Progenitor cell of endocrine pancreas (in vitro differentiated cells): ENCODE results near the gene DARS1. TPM values are rescaled to one million over a fixed set of nuclear protein-coding genes. Genes with fewer than 3 reads are reported as not detected.

ENCODE experiments used
- DNase-seq: peaks from one replicate; pipeline ENCODE4 v3.0.0; 2021; ENCODE audit warnings: low spot score; ENCODE audit not compliant: unreplicated experiment
- H3K27ac Mint-ChIP-seq: 2 replicates; pipeline ENCODE4 v1.8.0; 2021; ENCODE audit warnings: mild to moderate bottlenecking, moderate library complexity, mixed read lengths
- H3K27me3 Mint-ChIP-seq: 2 replicates; pipeline ENCODE4 v1.8.0; 2021; ENCODE audit warnings: mixed read lengths
- H3K36me3 Mint-ChIP-seq: 2 replicates; pipeline ENCODE4 v1.8.0; 2022; ENCODE audit warnings: mixed read lengths; ENCODE audit not compliant: insufficient read depth
- H3K4me1 Mint-ChIP-seq: 2 replicates; pipeline ENCODE4 v1.8.0; 2021; ENCODE audit warnings: low read depth, mixed read lengths
- H3K4me3 Mint-ChIP-seq: 2 replicates; pipeline ENCODE4 v1.8.0; 2021; ENCODE audit warnings: low read depth, mild to moderate bottlenecking, moderate library complexity, mixed read lengths
- H3K9me3 Mint-ChIP-seq: 2 replicates; pipeline ENCODE4 v1.8.0; 2021; ENCODE audit warnings: low read depth, mixed read lengths
- CTCF ChIP-seq: fragments of 200-600 bp; sonication (generic); IDR thresholded peaks from one replicate; pipeline ENCODE4 v1.5.0; 2021; ENCODE audit warnings: antibody characterized with exemption, mild to moderate bottlenecking; ENCODE audit not compliant: unreplicated experiment
- total RNA-seq: library from RNA; stranded (reverse); gene quantifications from 2 replicates; pipeline ENCODE4 v1.2.1, GENCODE V29; 2021

The DARS1 gene
- total RNA-seq, 1 donor from 2014 or later, result 69.7 TPM

DNA sequence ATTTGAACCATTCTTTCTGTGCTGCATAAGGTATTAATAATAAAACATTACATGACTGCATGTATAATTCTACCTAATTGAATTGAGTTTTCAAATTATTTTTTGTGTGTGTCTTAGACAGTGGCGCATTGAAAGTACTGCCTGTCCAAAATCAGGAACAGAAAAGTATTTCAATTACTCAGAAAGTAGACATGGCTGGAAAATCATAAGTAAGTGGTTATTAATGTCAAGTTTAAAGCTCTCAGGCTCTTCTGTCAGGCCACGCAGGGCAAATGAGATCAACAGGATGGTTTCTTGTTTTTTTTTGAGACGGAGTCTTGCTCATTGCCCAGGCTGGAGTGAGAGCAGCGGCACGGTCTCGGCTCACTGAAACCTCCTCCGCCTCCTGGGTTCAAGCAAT, 32.4 kb upstream of the DARS1 start:
- no peak for TF ChIP-seq CTCF
- peaks cover 18% of the 10 kb centered on the region for H3K4me1 Mint-ChIP-seq
- H3K27me3 Mint-ChIP-seq, result no peaks in the 10 kb centered on the region
- H3K36me3 Mint-ChIP-seq, result no peaks in the 10 kb centered on the region
- no peak overlapping the region for H3K4me3 Mint-ChIP-seq
- no peak for DNase-seq
- no peak overlapping the region for H3K27ac Mint-ChIP-seq
- H3K9me3 Mint-ChIP-seq, result no peaks in the 10 kb centered on the region

DNA sequence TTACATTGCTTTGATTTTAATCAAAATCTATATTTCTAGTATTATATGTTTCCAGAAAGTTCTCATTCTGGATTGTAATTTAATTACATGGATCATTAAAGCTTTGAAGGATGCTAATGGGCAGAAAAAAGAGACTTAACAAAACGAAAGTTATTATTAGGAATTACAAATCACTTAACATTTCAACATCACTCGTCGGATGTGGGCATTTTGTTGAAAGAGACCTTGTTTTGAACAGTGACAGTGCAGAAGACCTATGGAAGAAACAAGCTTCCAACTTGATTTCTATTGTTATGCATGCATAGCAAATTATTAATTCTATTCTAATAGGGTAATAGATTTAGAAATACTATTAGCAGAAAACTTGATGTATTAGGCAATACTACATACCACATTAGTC, 31.4 kb upstream of the DARS1 start:
- H3K4me3 Mint-ChIP-seq, result no peak overlapping the region
- H3K4me1 Mint-ChIP-seq, result peaks cover 18% of the 10 kb centered on the region
- H3K27me3 Mint-ChIP-seq, result no peaks in the 10 kb centered on the region
- H3K27ac Mint-ChIP-seq, result no peak overlapping the region
- no peaks in the 10 kb centered on the region for H3K36me3 Mint-ChIP-seq
- TF ChIP-seq CTCF, result no peak
- no peaks in the 10 kb centered on the region for H3K9me3 Mint-ChIP-seq
- DNase-seq, result no peak

- H3K9me3 Mint-ChIP-seq, result no peaks in the 10 kb centered on the region
Measured at GRCh38 chr2:136016427-136016826, 31.0 kb upstream of the DARS1 start.

GRCh38 chr2:136015699-136016098, 30.3 kb upstream of the DARS1 start:
- no peaks in the 10 kb centered on the region for H3K27me3 Mint-ChIP-seq
- TF ChIP-seq CTCF, result no peak
- H3K9me3 Mint-ChIP-seq, result no peaks in the 10 kb centered on the region
- no peaks in the 10 kb centered on the region for H3K36me3 Mint-ChIP-seq
- no peak overlapping the region for H3K27ac Mint-ChIP-seq
- DNase-seq, result no peak
- H3K4me1 Mint-ChIP-seq, result peaks cover 20% of the 10 kb centered on the region
- no peak overlapping the region for H3K4me3 Mint-ChIP-seq

More at GRCh38 chr2:136016427-136016826, 31.0 kb upstream of the DARS1 start:
- Mint-ChIP-seq H3K36me3 (no peaks in the 10 kb centered on the region), H3K4me3 (no peak overlapping the region), H3K4me1 (peaks cover 18% of the 10 kb centered on the region), H3K27ac (no peak overlapping the region), H3K27me3 (no peaks in the 10 kb centered on the region)
- no peak for TF ChIP-seq CTCF
- DNase-seq, result no peak

- Mint-ChIP-seq H3K4me3 (no peak overlapping the region), H3K36me3 (no peaks in the 10 kb centered on the region), H3K27ac (no peak overlapping the region), H3K4me1 (peaks cover 20% of the 10 kb centered on the region), H3K9me3 (no peaks in the 10 kb centered on the region), H3K27me3 (no peaks in the 10 kb centered on the region)
- no peak for DNase-seq
- no peak for TF ChIP-seq CTCF
Measured at GRCh38 chr2:136014411-136014810, 29.0 kb upstream of the DARS1 start.
